B cell (primary cell): ENCODE measurements around the gene RASA3. TPM values are rescaled to one million over a fixed set of nuclear protein-coding genes. Genes with fewer than 3 reads are reported as not detected.

Source experiments
- ATAC-seq: fragments of 200-7000 bp; cut with Tn5 transposase; one replicate; pipeline ENCODE4 v1.10.0; 2021; ENCODE audit warnings: low read depth, mild to moderate bottlenecking, moderate number of reproducible peaks, moderate library complexity
- CTCF ChIA-PET: fragments of 350-600 bp; sonication (Branson Sonifier 250); formaldehyde crosslinking; loops from one replicate; lab custom pipeline; 2021; ENCODE audit warnings: antibody characterized with exemption, inconsistent platforms; lab: Charles Lee
- POLR2A ChIA-PET: fragments of 350-600 bp; sonication (Branson Sonifier 250); formaldehyde crosslinking; loops from one replicate; lab custom pipeline; 2021; ENCODE audit warnings: antibody characterized with exemption; lab: Charles Lee
- DNase-seq: peaks from one replicate; pipeline ENCODE4 v3.0.0; 2013
- H2AFZ ChIP-seq: 2 replicates; pipeline ENCODE4 v1.6.1; 2012; ENCODE audit warnings: mild to moderate bottlenecking, low read depth, low read length; ENCODE audit not compliant: insufficient read depth, poor library complexity, severe bottlenecking
- H3K27ac ChIP-seq, 2 donors: 1 replicate in 1 of 2; 2 replicates in 1 of 2; pipeline ENCODE4 v1.5.1; 2012 to 2013; ENCODE audit warnings: low read length in 2 of 2, mild to moderate bottlenecking in 2 of 2, moderate library complexity in 1 of 2
- H3K27me3 ChIP-seq, 4 experiments: fragments of 200-600 bp in 1 of 4; sonication (generic) in 1 of 4; replicated peaks in 1 of 4; 1 replicate in 2 of 4; 2 replicates in 2 of 4; pipeline versions ENCODE4 v1.6.1 to v1.7.0; 2013 to 2016; ENCODE audit warnings: low read length in 3 of 4, mild to moderate bottlenecking in 2 of 4, mixed read lengths in 1 of 4, moderate library complexity in 1 of 4; ENCODE audit not compliant: insufficient read depth in 4 of 4, control insufficient read depth in 3 of 4; ENCODE audit errors: control extremely low read depth in 1 of 4
- H3K36me3 ChIP-seq, 2 experiments: replicated peaks in 1 of 2; 1 replicate in 1 of 2; 2 replicates in 1 of 2; pipeline versions ENCODE4 v1.6.1 to v1.7.1; 2013; ENCODE audit warnings: low read length in 1 of 2; ENCODE audit not compliant: insufficient read depth in 2 of 2, control insufficient read depth in 1 of 2; ENCODE audit errors: control extremely low read depth in 1 of 2, extremely low read depth in 1 of 2
- H3K4me1 ChIP-seq, 2 donors: fragments of 200-600 bp in 1 of 2; sonication (generic) in 1 of 2; 1 replicate in 1 of 2; 2 replicates in 1 of 2; pipeline versions ENCODE4 v1.5.1 to v1.6.1; 2013 to 2017; ENCODE audit warnings: low read length in 2 of 2; ENCODE audit not compliant: control insufficient read depth in 2 of 2, insufficient read depth in 2 of 2
- H3K4me2 ChIP-seq: replicated peaks from 2 replicates; pipeline ENCODE3; 2012; ENCODE audit warnings: mild to moderate bottlenecking, low read depth, low read length; ENCODE audit not compliant: poor library complexity, severe bottlenecking
- H3K4me3 ChIP-seq, 5 experiments: fragments of 200-600 bp in 1 of 5; sonication (generic) in 1 of 5; 1 replicate in 3 of 5; 2 replicates in 2 of 5; pipeline versions ENCODE4 v1.5.1 to v1.7.0; 2011 to 2016; ENCODE audit warnings: low read length in 4 of 5, mild to moderate bottlenecking in 4 of 5, low read depth in 2 of 5, control low read depth in 1 of 5, moderate library complexity in 1 of 5; ENCODE audit not compliant: insufficient read depth in 1 of 5; ENCODE audit errors: control extremely low read depth in 1 of 5, extremely low read depth in 1 of 5
- H3K79me2 ChIP-seq: fragments of 200-600 bp; sonication (generic); one replicate; pipeline ENCODE4 v1.6.0; 2016; ENCODE audit warnings: low read length; ENCODE audit not compliant: control insufficient read depth, insufficient read depth
- H3K9ac ChIP-seq: fragments of 200-600 bp; sonication (generic); 2 replicates; pipeline ENCODE4 v1.6.1; 2017; ENCODE audit warnings: mild to moderate bottlenecking, low read length, moderate library complexity
- H3K9me3 ChIP-seq, 3 donors: one replicate each; pipeline versions ENCODE4 v1.6.1 to v1.7.1; 2013; ENCODE audit warnings: low read length in 2 of 3; ENCODE audit not compliant: control insufficient read depth in 2 of 3, insufficient read depth in 1 of 3; ENCODE audit errors: control extremely low read depth in 1 of 3
- H4K20me1 ChIP-seq: 2 replicates; pipeline ENCODE4 v1.6.0; 2012; ENCODE audit warnings: mild to moderate bottlenecking, low read length; ENCODE audit not compliant: insufficient read depth, control insufficient read depth, poor library complexity, severe bottlenecking
- H3K27ac Mint-ChIP-seq: one replicate; pipeline ENCODE4 v1.8.0; 2021; ENCODE audit warnings: mixed read lengths
- H3K27me3 Mint-ChIP-seq: one replicate; pipeline ENCODE4 v1.8.0; 2021; ENCODE audit warnings: mixed read lengths
- H3K4me1 Mint-ChIP-seq: one replicate; pipeline ENCODE4 v1.8.0; 2021; ENCODE audit warnings: mixed read lengths
- H3K4me3 Mint-ChIP-seq: one replicate; pipeline ENCODE4 v1.8.0; 2021; ENCODE audit warnings: mixed read lengths
- H3K9me3 Mint-ChIP-seq: one replicate; pipeline ENCODE4 v1.8.0; 2022; ENCODE audit warnings: mixed read lengths; ENCODE audit not compliant: insufficient read depth
- EZH2 ChIP-seq: IDR thresholded peaks from 2 replicates; pipeline ENCODE4 v1.6.1; 2012; ENCODE audit warnings: borderline replicate concordance, low read depth, mild to moderate bottlenecking, moderate library complexity, low read length; ENCODE audit not compliant: insufficient read depth, poor library complexity, severe bottlenecking
- WGBS: methylation state at CpG from one replicate; pipeline ENCODE4 v1.1.5; 2013; ENCODE audit warnings: missing lambda C conversion rate; ENCODE audit not compliant: insufficient coverage; 5-methylcytosine and 5-hydroxymethylcytosine counted together
- intact Hi-C: fragments of 100-400 bp; cut with micrococcal nuclease; formaldehyde crosslinking; loops from one replicate; pipeline ENCODE4 v1.10.0; 2022
- polyA plus RNA-seq: library from polyadenylated mRNA; depleted of rRNA; stranded (reverse); fragments of >200 nt; gene quantifications from 2 replicates; pipeline ENCODE4 v1.2.3, GENCODE V29; 2012
- total RNA-seq, 2 donors: library from RNA; stranded (reverse); fragments of 120-200 nt in 1 of 2; gene quantifications; 1 replicate in 1 of 2; 2 replicates in 1 of 2; pipeline versions ENCODE4 v1.2.3 to v1.2.4, GENCODE V29; 2013 to 2022
- TF ChIP-seq, protein P1 (sequence below): fragments of 200-600 bp; IDR thresholded peaks from one replicate; pipeline ENCODE4 v1.8.0; 2022; ENCODE audit warnings: antibody characterized with exemption, mild to moderate bottlenecking

The RASA3 gene
- total and polyA plus RNA-seq, 2 donors (not counting 1 experiment from before 2014, with no cell fraction given) = 54.2 to 87.4 TPM

DNA sequence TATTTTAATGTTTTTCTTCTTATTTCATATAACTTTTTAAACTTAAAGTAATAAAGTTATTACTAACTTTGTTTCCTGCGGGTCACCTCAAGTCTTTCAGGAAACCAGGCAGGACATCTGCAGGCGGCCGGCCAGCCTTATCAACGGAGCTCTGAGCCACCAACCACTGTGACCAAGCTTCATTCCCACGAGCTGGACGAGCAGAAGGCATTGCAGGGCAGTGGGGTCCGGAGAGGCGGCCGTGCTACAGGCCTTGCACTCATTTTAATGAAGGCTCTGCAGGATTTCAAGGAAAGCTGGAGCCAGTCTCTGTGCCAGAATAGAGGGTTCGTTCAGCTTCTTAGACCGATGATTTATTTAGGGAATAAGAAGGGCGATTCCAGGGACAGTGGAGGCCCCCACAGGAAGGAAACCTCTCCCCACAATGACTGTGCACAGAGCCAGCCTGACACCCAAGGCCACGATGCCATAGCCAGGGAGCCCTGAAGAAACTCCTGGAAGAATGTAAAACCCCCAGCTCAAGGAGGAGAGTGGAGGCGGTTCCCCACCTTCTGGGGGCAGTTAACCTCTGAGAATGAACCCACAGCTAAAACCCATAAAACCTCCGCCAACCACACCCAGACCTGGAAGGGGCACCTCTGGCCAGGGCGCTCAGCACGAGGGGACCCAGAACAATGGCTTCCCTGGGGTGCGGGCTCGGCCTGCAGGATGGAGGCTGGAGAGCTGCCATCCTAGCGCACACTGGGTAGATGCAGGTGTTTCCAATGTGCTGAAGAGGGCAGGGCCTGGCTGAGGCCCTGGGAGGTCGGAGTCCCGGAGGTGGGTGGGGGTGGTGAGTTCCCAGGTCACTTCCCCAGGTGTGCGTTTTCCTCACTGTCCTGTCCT is 75.0 kb downstream of the RASA3 start:
- Histone ChIP-seq H3K9ac (no peak overlapping the region), H3K36me3 (peaks cover 0 to 53% of the 10 kb centered on the region in 2 experiments), H2AFZ (no peak overlapping the region), H3K4me2 (peak overlapping the region; percentile 38), H4K20me1 (peaks cover 99% of the 10 kb centered on the region), H3K4me1 (peaks cover 34 to 60% of the 10 kb centered on the region in 2 donors), H3K79me2 (peaks cover 99% of the 10 kb centered on the region), H3K27ac (peak overlapping the region; percentile 6 to 27), H3K9me3 (no peaks in the 10 kb centered on the region), H3K4me3 (no peak overlapping the region), H3K27me3 (no peaks in the 10 kb centered on the region)
- Mint-ChIP-seq H3K4me1 (peaks cover 61% of the 10 kb centered on the region), H3K27me3 (no peaks in the 10 kb centered on the region), H3K9me3 (no peaks in the 10 kb centered on the region), H3K4me3 (peak overlapping the region; percentile 39), H3K27ac (peak overlapping the region; percentile 63)
- TF ChIP-seq, protein P1, sequence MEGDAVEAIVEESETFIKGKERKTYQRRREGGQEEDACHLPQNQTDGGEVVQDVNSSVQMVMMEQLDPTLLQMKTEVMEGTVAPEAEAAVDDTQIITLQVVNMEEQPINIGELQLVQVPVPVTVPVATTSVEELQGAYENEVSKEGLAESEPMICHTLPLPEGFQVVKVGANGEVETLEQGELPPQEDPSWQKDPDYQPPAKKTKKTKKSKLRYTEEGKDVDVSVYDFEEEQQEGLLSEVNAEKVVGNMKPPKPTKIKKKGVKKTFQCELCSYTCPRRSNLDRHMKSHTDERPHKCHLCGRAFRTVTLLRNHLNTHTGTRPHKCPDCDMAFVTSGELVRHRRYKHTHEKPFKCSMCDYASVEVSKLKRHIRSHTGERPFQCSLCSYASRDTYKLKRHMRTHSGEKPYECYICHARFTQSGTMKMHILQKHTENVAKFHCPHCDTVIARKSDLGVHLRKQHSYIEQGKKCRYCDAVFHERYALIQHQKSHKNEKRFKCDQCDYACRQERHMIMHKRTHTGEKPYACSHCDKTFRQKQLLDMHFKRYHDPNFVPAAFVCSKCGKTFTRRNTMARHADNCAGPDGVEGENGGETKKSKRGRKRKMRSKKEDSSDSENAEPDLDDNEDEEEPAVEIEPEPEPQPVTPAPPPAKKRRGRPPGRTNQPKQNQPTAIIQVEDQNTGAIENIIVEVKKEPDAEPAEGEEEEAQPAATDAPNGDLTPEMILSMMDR = no peak
- TF ChIP-seq EZH2 = no peak
- CTCF ChIA-PET = interaction anchor here (0.8 to 1.7 kb wide), 6 partner anchors 8 to 169 kb away, joined by 3 to 6 read pairs (median 4); no protein-coding TSS in a partner anchor
- WGBS = 48% methylated on average over 17 of the region's 23 CpGs
- POLR2A ChIA-PET = interaction anchor here (2.4 kb wide), 1 partner anchor 8 kb away, joined by 8 read pairs; no protein-coding TSS in a partner anchor
- no peak for DNase-seq
- no peak for ATAC-seq
- intact Hi-C loops = no loop called here
